Testis (tissue), 3 donors: ENCODE measurements around the gene MMAB. TPM values are rescaled to one million over a fixed set of nuclear protein-coding genes. Genes with fewer than 3 reads are reported as not detected.
A peak's percentile ranks its signal among the peaks of the same experiment; 100 is the strongest.

Experiments
- DNase-seq: peaks from one replicate; pipeline ENCODE4 v3.0.0-alpha.2; 2019
- H3K27ac ChIP-seq, 2 donors: fragments of 200-600 bp; sonication (generic); one replicate each; pipeline ENCODE4 v1.5.1; 2019
- H3K27me3 ChIP-seq: fragments of 200-600 bp; sonication (generic); one replicate; pipeline ENCODE4 v1.5.1; 2019
- H3K36me3 ChIP-seq: fragments of 200-600 bp; sonication (generic); one replicate; pipeline ENCODE4 v1.5.1; 2017; ENCODE audit warnings: low read depth; ENCODE audit errors: missing control alignments
- H3K4me1 ChIP-seq: fragments of 200-600 bp; sonication (generic); one replicate; pipeline ENCODE4 v1.5.1; 2019
- H3K4me3 ChIP-seq, 2 donors: fragments of 200-600 bp; sonication (generic); one replicate each; pipeline ENCODE4 v1.5.1; 2017 to 2019
- H3K9me3 ChIP-seq: fragments of 200-600 bp; sonication (generic); one replicate; pipeline ENCODE4 v1.5.1; 2017
- POLR2A ChIP-seq: fragments of 450-650 bp; IDR thresholded peaks from one replicate; pipeline ENCODE4 v1.6.1; 2017; ENCODE audit warnings: antibody characterized with exemption, mild to moderate bottlenecking, moderate library complexity
- WGBS, 2 donors: methylation state at CpG; one replicate each; pipeline ENCODE4 v1.1.5; 2018; 5-methylcytosine and 5-hydroxymethylcytosine counted together
- intact Hi-C: fragments of 100-400 bp; cut with DNase I; formaldehyde crosslinking; loops from one replicate; pipeline ENCODE4 v1.15.1; 2023; ENCODE audit warnings: low total_unique reads
- polyA plus RNA-seq: library from polyadenylated mRNA; stranded (reverse); fragments of 350-450 nt; fragmentation: Illumina TruSeq; extraction: RNeasy Lipid Tissue Mini Kit (QIAGEN cat#74804); gene quantifications from one replicate; pipeline ENCODE4 v1.2.3, GENCODE V29; 2014; ENCODE audit warnings: low read depth, low replicate concordance; ENCODE audit not compliant: insufficient read depth
- total RNA-seq, 2 donors: library from RNA; depleted of rRNA; stranded (reverse); fragments of >200 nt; gene quantifications; one replicate each; pipeline ENCODE4 v1.2.3, GENCODE V29; 2016
- TF ChIP-seq, protein P1 (sequence below), 3 experiments: fragments of 450-650 bp in 2 of 3; fragments of 200-600 bp in 1 of 3; sonication (generic) in 1 of 3; IDR thresholded peaks; one replicate each; pipeline ENCODE4 v1.5.1; 2016 to 2019; ENCODE audit warnings: antibody characterized with exemption in 3 of 3, mild to moderate bottlenecking in 2 of 3, moderate library complexity in 1 of 3

The MMAB gene
- total and polyA plus RNA-seq, 3 donors from 2014 or later: 23.6 to 45.2 (median 26.4) TPM

DNA sequence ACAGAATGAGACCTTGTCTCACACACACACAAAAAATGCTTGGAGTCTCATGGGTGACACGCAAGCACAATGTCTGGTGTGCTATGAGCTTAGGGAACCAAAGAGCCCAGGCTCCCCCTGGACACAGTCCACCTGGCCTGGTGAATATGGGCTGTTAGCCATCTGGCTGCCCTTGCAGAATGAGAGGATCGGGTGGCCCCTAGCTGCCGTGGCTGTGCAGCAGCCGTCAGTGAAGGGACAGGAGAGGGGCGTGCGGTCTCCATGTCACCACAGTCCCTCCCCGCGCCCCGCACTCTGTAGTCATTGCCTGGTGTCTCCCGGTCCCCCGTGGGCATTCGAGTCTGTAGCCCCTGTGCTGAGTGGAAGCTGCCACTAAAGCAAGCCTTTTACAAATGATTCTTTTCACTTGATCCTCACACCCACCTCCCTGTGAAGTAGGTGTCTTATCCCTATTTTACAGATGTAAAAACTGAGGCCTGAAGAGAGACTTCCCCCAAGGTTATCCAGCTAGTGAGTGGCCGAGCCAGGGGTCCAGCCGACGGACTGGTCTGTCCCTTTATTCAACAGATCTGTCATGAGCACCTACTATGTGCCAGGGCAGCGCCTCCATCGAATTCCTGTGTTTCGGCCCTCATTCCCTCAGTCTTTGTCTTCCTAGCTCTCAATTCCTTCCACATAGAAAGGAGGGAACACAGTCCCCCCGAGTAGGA, 19.0 kb upstream of the MMAB start:
- H3K4me3 ChIP-seq: no peak overlapping the region
- no peak for DNase-seq
- H3K9me3 ChIP-seq: no peaks in the 10 kb centered on the region
- intact Hi-C loops: no loop called here
- no peak overlapping the region for H3K27ac ChIP-seq
- no peaks in the 10 kb centered on the region for H3K27me3 ChIP-seq
- no peaks in the 10 kb centered on the region for H3K4me1 ChIP-seq
- 87 to 92% methylated on average over 15 to 19 of the region's 19 CpGs for WGBS, 2 donors
- no peaks in the 10 kb centered on the region for H3K36me3 ChIP-seq
- TF ChIP-seq POLR2A: no peak
- TF ChIP-seq, protein P1, sequence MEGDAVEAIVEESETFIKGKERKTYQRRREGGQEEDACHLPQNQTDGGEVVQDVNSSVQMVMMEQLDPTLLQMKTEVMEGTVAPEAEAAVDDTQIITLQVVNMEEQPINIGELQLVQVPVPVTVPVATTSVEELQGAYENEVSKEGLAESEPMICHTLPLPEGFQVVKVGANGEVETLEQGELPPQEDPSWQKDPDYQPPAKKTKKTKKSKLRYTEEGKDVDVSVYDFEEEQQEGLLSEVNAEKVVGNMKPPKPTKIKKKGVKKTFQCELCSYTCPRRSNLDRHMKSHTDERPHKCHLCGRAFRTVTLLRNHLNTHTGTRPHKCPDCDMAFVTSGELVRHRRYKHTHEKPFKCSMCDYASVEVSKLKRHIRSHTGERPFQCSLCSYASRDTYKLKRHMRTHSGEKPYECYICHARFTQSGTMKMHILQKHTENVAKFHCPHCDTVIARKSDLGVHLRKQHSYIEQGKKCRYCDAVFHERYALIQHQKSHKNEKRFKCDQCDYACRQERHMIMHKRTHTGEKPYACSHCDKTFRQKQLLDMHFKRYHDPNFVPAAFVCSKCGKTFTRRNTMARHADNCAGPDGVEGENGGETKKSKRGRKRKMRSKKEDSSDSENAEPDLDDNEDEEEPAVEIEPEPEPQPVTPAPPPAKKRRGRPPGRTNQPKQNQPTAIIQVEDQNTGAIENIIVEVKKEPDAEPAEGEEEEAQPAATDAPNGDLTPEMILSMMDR (IDR thresholded peaks at IDR 0.05): no peak

DNA sequence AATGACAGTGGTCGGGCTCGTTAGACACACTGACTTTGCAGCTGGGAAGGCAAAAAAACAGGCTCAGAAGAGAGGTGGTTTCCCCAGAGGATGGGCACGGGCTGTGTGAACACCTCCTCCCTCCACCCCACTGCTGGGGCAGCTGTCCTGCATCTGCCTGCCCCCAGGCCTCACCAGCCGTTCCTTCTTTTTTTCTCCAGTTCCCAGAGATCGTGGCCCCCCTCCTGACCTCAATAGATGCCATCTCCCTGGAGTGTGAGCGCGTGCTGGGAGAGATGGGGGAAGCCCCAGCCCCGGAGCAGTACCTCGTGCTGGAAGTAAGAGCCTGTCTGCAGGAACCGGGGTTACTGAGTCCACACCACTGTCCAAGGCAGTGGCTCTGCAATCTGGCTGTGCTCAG, 17.7 kb upstream of the MMAB start:
- peak; percentile 26 for DNase-seq
- H3K4me3 ChIP-seq: no peak overlapping the region
- H3K27me3 ChIP-seq: no peaks in the 10 kb centered on the region
- H3K9me3 ChIP-seq: no peaks in the 10 kb centered on the region
- intact Hi-C loops: no loop called here
- TF ChIP-seq, protein P1 (IDR thresholded peaks at IDR 0.05): no peak
- no peak for TF ChIP-seq POLR2A
- no peak overlapping the region for H3K27ac ChIP-seq
- H3K4me1 ChIP-seq: no peaks in the 10 kb centered on the region
- 61 to 73% methylated on average over 5 to 10 of the region's 10 CpGs for WGBS, 2 donors
- H3K36me3 ChIP-seq: no peaks in the 10 kb centered on the region

DNA sequence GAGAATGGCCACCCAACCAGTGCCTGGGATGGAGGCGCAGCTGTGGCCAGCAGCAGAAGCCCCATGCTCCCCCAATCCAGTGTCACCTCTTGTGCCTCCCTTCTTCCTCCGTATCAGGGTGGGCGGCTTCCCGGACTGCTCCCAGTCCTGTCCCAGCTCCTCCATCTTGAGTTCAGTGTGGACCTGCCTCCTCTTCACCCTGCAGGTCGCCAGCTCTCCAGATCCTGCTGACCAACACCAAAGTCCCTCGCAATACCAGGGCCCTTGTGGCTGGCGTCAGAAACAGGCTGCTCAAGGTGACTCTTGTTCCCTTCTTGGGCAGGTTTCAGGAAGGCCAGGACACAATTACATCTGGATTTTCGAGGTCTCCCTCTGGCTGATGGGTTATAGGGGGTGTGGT, 17.3 kb upstream of the MMAB start:
- Histone ChIP-seq H3K9me3 (no peaks in the 10 kb centered on the region), H3K27ac (no peak overlapping the region), H3K27me3 (no peaks in the 10 kb centered on the region), H3K36me3 (no peaks in the 10 kb centered on the region), H3K4me3 (no peak overlapping the region), H3K4me1 (no peaks in the 10 kb centered on the region)
- intact Hi-C loops: no loop called here
- TF ChIP-seq POLR2A: no peak
- TF ChIP-seq, protein P1 (IDR thresholded peaks at IDR 0.05): no peak
- 86 to 88% methylated on average over 8 of the region's 8 CpGs for WGBS, 2 donors
- no peak for DNase-seq

DNA sequence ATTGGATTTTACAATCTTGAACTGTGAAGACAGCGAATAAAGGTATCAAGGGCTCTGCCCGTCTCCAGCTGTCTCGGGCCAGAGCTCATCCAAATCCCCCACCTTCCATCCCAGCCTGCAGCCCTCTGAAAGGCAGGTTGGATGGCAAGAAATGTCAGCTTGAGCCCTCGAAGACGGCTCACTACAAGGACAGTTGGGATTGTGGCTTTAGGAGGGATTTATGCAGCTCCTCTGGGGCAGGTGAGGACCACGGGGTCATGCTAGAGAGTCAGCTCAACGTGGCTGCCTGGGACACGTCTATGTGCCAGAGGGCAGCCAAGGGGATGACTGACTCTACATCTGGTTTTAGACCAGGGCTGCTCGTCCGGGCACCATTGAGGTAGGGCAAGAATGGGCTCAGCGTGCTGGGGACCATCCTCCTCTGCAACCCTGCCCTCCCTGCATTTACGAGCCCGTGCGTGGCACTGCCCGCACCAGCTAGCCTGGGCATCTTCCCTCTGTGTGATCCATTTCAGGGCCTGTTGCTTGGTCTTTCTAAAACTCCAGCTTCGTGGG, 16.5 kb upstream of the MMAB start:
- no peaks in the 10 kb centered on the region for H3K9me3 ChIP-seq
- H3K4me1 ChIP-seq: no peaks in the 10 kb centered on the region
- 94 to 95% methylated on average over 13 to 16 of the region's 16 CpGs for WGBS, 2 donors
- no peaks in the 10 kb centered on the region for H3K27me3 ChIP-seq
- no peak for TF ChIP-seq POLR2A
- TF ChIP-seq, protein P1 (IDR thresholded peaks at IDR 0.05): no peak
- DNase-seq: no peak
- H3K27ac ChIP-seq: no peak overlapping the region
- intact Hi-C loops: no loop called here
- no peaks in the 10 kb centered on the region for H3K36me3 ChIP-seq
- H3K4me3 ChIP-seq: no peak overlapping the region

DNA sequence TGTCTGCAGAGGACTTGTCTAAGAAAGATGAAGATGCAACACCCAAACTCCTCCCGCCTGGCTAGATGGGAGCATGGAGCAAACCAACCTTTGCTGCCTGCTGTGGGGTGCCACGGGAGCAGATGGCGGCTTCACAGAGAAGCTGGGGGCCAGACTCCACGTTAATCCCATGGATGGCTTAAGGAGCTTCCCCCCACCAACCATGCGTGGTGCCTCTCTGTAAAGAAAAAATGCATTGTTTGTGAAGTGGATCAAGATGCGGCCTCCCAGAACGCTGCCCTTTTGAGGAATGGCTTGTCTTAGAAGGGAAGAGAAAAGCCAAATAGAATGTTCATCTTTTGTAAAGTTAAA, 15.9 kb upstream of the MMAB start:
- Histone ChIP-seq H3K27me3 (no peaks in the 10 kb centered on the region), H3K27ac (no peak overlapping the region), H3K4me1 (no peaks in the 10 kb centered on the region), H3K36me3 (no peaks in the 10 kb centered on the region), H3K4me3 (no peak overlapping the region), H3K9me3 (no peaks in the 10 kb centered on the region)
- DNase-seq: no peak
- intact Hi-C loops: no loop called here
- TF ChIP-seq, protein P1 (IDR thresholded peaks at IDR 0.05): no peak
- TF ChIP-seq POLR2A: no peak
- 79 to 93% methylated on average over 7 of the region's 7 CpGs for WGBS, 2 donors
